Aorta (tissue), 5 donors: ENCODE data around the gene FAH. TPM values are rescaled to one million over a fixed set of nuclear protein-coding genes. Genes with fewer than 3 reads are reported as not detected.
"Not testable (repeated sequence)": the region's sequence is repeated elsewhere in the genome, so short reads cannot be mapped to it uniquely, and the experiment has no call there.

Experiments
- ATAC-seq: fragments of 200-7000 bp; cut with Tn5 transposase; one replicate; pipeline ENCODE4 v1.9.1; 2022; ENCODE audit warnings: moderate library complexity; ENCODE audit not compliant: low FRiP score
- DNase-seq, 2 donors: peaks; one replicate each; pipeline ENCODE4 v3.0.0-alpha.2; 2020
- H3K27ac ChIP-seq, 2 donors: one replicate each; pipeline ENCODE4 v1.5.1; 2013; ENCODE audit warnings: low read length in 2 of 2, mild to moderate bottlenecking in 2 of 2, moderate library complexity in 2 of 2, control low read depth in 1 of 2, inconsistent platforms in 1 of 2, low read depth in 1 of 2
- H3K27me3 ChIP-seq, 2 donors: one replicate each; pipeline ENCODE4 v1.6.1; 2013; ENCODE audit warnings: control low read depth in 1 of 2, low read length in 1 of 2, mild to moderate bottlenecking in 1 of 2, moderate library complexity in 1 of 2; ENCODE audit not compliant: insufficient read depth in 2 of 2, control insufficient read depth in 1 of 2
- H3K36me3 ChIP-seq, 2 donors: one replicate each; pipeline ENCODE4 v1.6.1; 2013; ENCODE audit warnings: control low read depth in 1 of 2, low read length in 1 of 2, mild to moderate bottlenecking in 1 of 2; ENCODE audit not compliant: insufficient read depth in 2 of 2, control insufficient read depth in 1 of 2
- H3K4me1 ChIP-seq, 2 donors: one replicate each; pipeline ENCODE4 v1.6.1; 2013; ENCODE audit warnings: low read length in 2 of 2, control low read depth in 1 of 2, mild to moderate bottlenecking in 1 of 2, moderate library complexity in 1 of 2; ENCODE audit not compliant: insufficient read depth in 2 of 2, control insufficient read depth in 1 of 2
- H3K4me3 ChIP-seq, 2 donors: one replicate each; pipeline ENCODE4 v1.5.1; 2013; ENCODE audit warnings: low read length in 2 of 2, control low read depth in 1 of 2, mild to moderate bottlenecking in 1 of 2
- H3K9me3 ChIP-seq: one replicate; pipeline ENCODE4 v1.6.1; 2013; ENCODE audit warnings: mild to moderate bottlenecking, low read length; ENCODE audit not compliant: control insufficient read depth
- WGBS, 2 donors: extraction: QIAGEN DNeasy Blood & Tissue Kit; methylation state at CpG; one replicate each; pipeline ENCODE4 v1.1.7; 2013; 5-methylcytosine and 5-hydroxymethylcytosine counted together
- intact Hi-C, 2 donors: fragments of 100-400 bp; cut with DNase I; formaldehyde crosslinking; loops; one replicate each; pipeline versions ENCODE4 v1.14.2 to v1.15.0; 2022
- polyA plus RNA-seq, 2 donors: library from polyadenylated mRNA; stranded (reverse); fragments of 200-250 nt; gene quantifications; one replicate each; pipeline ENCODE4 v1.2.3, GENCODE V29; 2013
- total RNA-seq, 2 donors: library from RNA; stranded (reverse); fragmentation: NEBNext Ultra II Directional; extraction: Animal tissue kit (Norgen Biotek cat#: 25700); gene quantifications; one replicate each; pipeline ENCODE4 v1.2.1, GENCODE V29; 2021
- donor health status: healthy with polysubstance abuse.
- donor health status: Bipolar disorder and iron deficiency.
- donor health status: DM: no; HTN: no; CAD: no.
- donor health status: DM: no; HTN: no; CAD: no.
- donor health status: DM: yes; HTN: yes; CAD: no.

FAH gene
- total and polyA plus RNA-seq, 4 donors: 18.2 to 137 (median 20.6) TPM

- intact Hi-C loops: no loop called here
- 74 to 81% methylated on average over 4 of the region's 4 CpGs for WGBS, 2 donors
- H3K27ac ChIP-seq: no peak overlapping the region
- H3K36me3 ChIP-seq: no peaks in the 10 kb centered on the region
- no peaks in the 10 kb centered on the region for H3K27me3 ChIP-seq
- no peak overlapping the region for H3K4me3 ChIP-seq
- H3K9me3 ChIP-seq: no peaks in the 10 kb centered on the region
- no peak for ATAC-seq
- H3K4me1 ChIP-seq: no peaks in the 10 kb centered on the region
- DNase-seq: no peak
Measured at GRCh38 chr15:80114114-80114513, 38.7 kb upstream of the FAH start.

- H3K27ac ChIP-seq: no peak overlapping the region
- ATAC-seq: no peak
- intact Hi-C loops: no loop called here
- H3K4me3 ChIP-seq: no peak overlapping the region
- no peaks in the 10 kb centered on the region for H3K27me3 ChIP-seq
- 92 to 97% methylated on average over 1 of the region's 1 CpG for WGBS, 2 donors
- no peaks in the 10 kb centered on the region for H3K9me3 ChIP-seq
- DNase-seq: no peak
- H3K36me3 ChIP-seq: no peaks in the 10 kb centered on the region
- H3K4me1 ChIP-seq: no peaks in the 10 kb centered on the region
Measured at GRCh38 chr15:80115021-80115420, 37.8 kb upstream of the FAH start.

- 96 to 98% methylated on average over 2 of the region's 2 CpGs for WGBS, 2 donors
- peaks cover 4 to 5% of the 10 kb centered on the region in 2 donors for H3K36me3 ChIP-seq
- no peaks in the 10 kb centered on the region for H3K27me3 ChIP-seq
- no peak overlapping the region for H3K27ac ChIP-seq
- no peak for ATAC-seq
- no peak for DNase-seq
- H3K9me3 ChIP-seq: no peaks in the 10 kb centered on the region
- intact Hi-C loops: no loop called here
- H3K4me1 ChIP-seq: no peaks in the 10 kb centered on the region
- no peak overlapping the region for H3K4me3 ChIP-seq
Measured at GRCh38 chr15:80118956-80119355, 33.8 kb upstream of the FAH start.

- H3K36me3 ChIP-seq: peaks cover 4 to 5% of the 10 kb centered on the region in 2 donors
- 93% methylated on average over 1 of the region's 1 CpG for WGBS, 2 donors
- H3K9me3 ChIP-seq: no peaks in the 10 kb centered on the region
- no peak overlapping the region for H3K4me3 ChIP-seq
- ATAC-seq: no peak
- intact Hi-C loops: no loop called here
- no peaks in the 10 kb centered on the region for H3K4me1 ChIP-seq
- no peak for DNase-seq
- no peak overlapping the region for H3K27ac ChIP-seq
- H3K27me3 ChIP-seq: no peaks in the 10 kb centered on the region
Measured at GRCh38 chr15:80120636-80121035, 32.2 kb upstream of the FAH start.

- 88 to 92% methylated on average over 4 of the region's 4 CpGs for WGBS, 2 donors
- H3K4me1 ChIP-seq: no peaks in the 10 kb centered on the region
- ATAC-seq: no peak
- no peak overlapping the region for H3K4me3 ChIP-seq
- peaks cover 4 to 5% of the 10 kb centered on the region in 2 donors for H3K36me3 ChIP-seq
- H3K9me3 ChIP-seq: no peaks in the 10 kb centered on the region
- H3K27ac ChIP-seq: no peak overlapping the region
- no peak for DNase-seq
- no peaks in the 10 kb centered on the region for H3K27me3 ChIP-seq
- intact Hi-C loops: no loop called here
Measured at GRCh38 chr15:80121546-80121945, 31.3 kb upstream of the FAH start.

- ATAC-seq (no peak), DNase-seq (no peak)
- H3K27me3 ChIP-seq: no peaks in the 10 kb centered on the region
- no peaks in the 10 kb centered on the region for H3K9me3 ChIP-seq
- intact Hi-C loops: no loop called here
- WGBS, 2 donors: 93 to 94% methylated on average over 6 of the region's 6 CpGs
- H3K4me1 ChIP-seq: no peaks in the 10 kb centered on the region
- no peak overlapping the region for H3K4me3 ChIP-seq
- H3K27ac ChIP-seq: no peak overlapping the region
- peaks cover 4 to 5% of the 10 kb centered on the region in 2 donors for H3K36me3 ChIP-seq
Measured at GRCh38 chr15:80123034-80123433, 29.8 kb upstream of the FAH start.

- DNase-seq: not testable (repeated sequence)
Measured at GRCh38 chr15:80127253-80127652, 25.5 kb upstream of the FAH start.

GRCh38 chr15:80127911-80128310, 24.9 kb upstream of the FAH start:
- H3K27me3 ChIP-seq: no peaks in the 10 kb centered on the region
- DNase-seq (no peak), ATAC-seq (no peak)
- no peaks in the 10 kb centered on the region for H3K9me3 ChIP-seq
- H3K4me1 ChIP-seq: no peaks in the 10 kb centered on the region
- peaks cover 4 to 5% of the 10 kb centered on the region in 2 donors for H3K36me3 ChIP-seq
- intact Hi-C loops: no loop called here
- whole genome bisulfite sequencing, 2 donors: 67 to 77% methylated on average over 2 of the region's 2 CpGs
- H3K4me3 ChIP-seq: no peak overlapping the region
- no peak overlapping the region for H3K27ac ChIP-seq

More at GRCh38 chr15:80127253-80127652, 25.5 kb upstream of the FAH start:
- H3K9me3 ChIP-seq, intact Hi-C loops, H3K27me3 ChIP-seq, H3K36me3 ChIP-seq, ATAC-seq, H3K4me1 ChIP-seq, H3K27ac ChIP-seq, H3K4me3 ChIP-seq: not testable (repeated sequence)
- WGBS, 2 donors: 98 to 99% methylated on average over 6 of the region's 6 CpGs

- no peak overlapping the region for H3K4me3 ChIP-seq
- H3K36me3 ChIP-seq: peaks cover 0 to 2% of the 10 kb centered on the region in 2 donors
- intact Hi-C loops: no loop called here
- no peak overlapping the region for H3K27ac ChIP-seq
- WGBS, 2 donors: 93 to 95% methylated on average over 3 of the region's 3 CpGs
- ATAC-seq (no peak), DNase-seq (no peak)
- H3K9me3 ChIP-seq: no peaks in the 10 kb centered on the region
- H3K27me3 ChIP-seq: no peaks in the 10 kb centered on the region
- H3K4me1 ChIP-seq: no peaks in the 10 kb centered on the region
Measured at GRCh38 chr15:80132382-80132781, 20.4 kb upstream of the FAH start.
